ENCODE measurements around the gene ATP8B4.
"Not testable (repeated sequence)": the region's sequence is repeated elsewhere in the genome, so short reads cannot be mapped to it uniquely, and the experiment has no call there.

ATP8B4 gene

GRCh38 chr15:50141856-50142255 lies 22.8 kb upstream of the ATP8B4 start:
- DNase-seq: no peak

GRCh38 chr15:50140983-50141382 lies 21.9 kb upstream of the ATP8B4 start:
- no peak for DNase-seq

GRCh38 chr15:50140098-50140497 lies 21.1 kb upstream of the ATP8B4 start:
- no peak for DNase-seq

- no peak for DNase-seq
These were observed 19.4 kb upstream of the ATP8B4 start for GRCh38 chr15:50138391-50138790.

- no peak for DNase-seq
These were observed 18.9 kb upstream of the ATP8B4 start for GRCh38 chr15:50137893-50138292.

- no peak for DNase-seq
These were observed 18.3 kb upstream of the ATP8B4 start for GRCh38 chr15:50137330-50137761.

- DNase-seq: no peak
These were observed 16.1 kb upstream of the ATP8B4 start for GRCh38 chr15:50135031-50135551.

GRCh38 chr15:50134524-50135024 lies 15.5 kb upstream of the ATP8B4 start:
- DNase-seq: peak in 1 of 56 donors; percentile 25

GRCh38 chr15:50132251-50132984 lies 13.4 kb upstream of the ATP8B4 start:
- DNase-seq: not testable (repeated sequence)

- no peak for DNase-seq
These were observed 12.6 kb upstream of the ATP8B4 start for GRCh38 chr15:50131617-50132016.

- DNase-seq: peak in 19 of 56 donors; percentile 6 to 62 (median 18)
These were observed 9.2 kb upstream of the ATP8B4 start for GRCh38 chr15:50128266-50128665.

GRCh38 chr15:50127255-50127777 lies 8.3 kb upstream of the ATP8B4 start:
- DNase-seq: no peak

- no peak for DNase-seq
These were observed 7.0 kb upstream of the ATP8B4 start for GRCh38 chr15:50126072-50126471.

- DNase-seq: no peak
These were observed 5.6 kb upstream of the ATP8B4 start for GRCh38 chr15:50124631-50125030.

- DNase-seq: no peak
These were observed 5.0 kb upstream of the ATP8B4 start for GRCh38 chr15:50123861-50124557.

GRCh38 chr15:50120729-50121128 lies 1.7 kb upstream of the ATP8B4 start:
- no peak for DNase-seq

- DNase-seq: no peak
These were observed 1.5 kb downstream of the ATP8B4 start for GRCh38 chr15:50117431-50118027.

- no peak for DNase-seq
These were observed 2.6 kb downstream of the ATP8B4 start for GRCh38 chr15:50116477-50116876.

GRCh38 chr15:50113992-50114780 lies 4.8 kb downstream of the ATP8B4 start:
- peak in 4 of 56 donors; percentile 8 to 36 (median 12) for DNase-seq

GRCh38 chr15:50113187-50113505 lies 5.9 kb downstream of the ATP8B4 start:
- DNase-seq: peak in 2 of 56 donors; percentile 6 to 48

All from amygdala (tissue), 56 donors.